PFSK-1 (cell line): ENCODE measurements around the gene SENP1.

Experiments
- FOXP2 ChIP-seq: optimal IDR thresholded peaks from 2 replicates; pipeline ENCODE3; 2011; ENCODE audit warnings: borderline replicate concordance, control low read depth, inconsistent platforms; ENCODE audit not compliant: insufficient read depth; ENCODE audit errors: extremely low read length, extremely low read depth
- POLR2AphosphoS5 ChIP-seq: IDR thresholded peaks from 2 replicates; pipeline ENCODE4 v1.6.1; 2012; ENCODE audit warnings: low read depth, mild to moderate bottlenecking, control low read depth, low read length, moderate library complexity
- REST ChIP-seq, 2 experiments: IDR thresholded peaks; 2 replicates each; pipeline versions ENCODE4 v1.6.1 to v1.8.0; 2011 to 2012; ENCODE audit warnings: low read depth in 2 of 2, low read length in 2 of 2, control low read depth in 1 of 2, inconsistent platforms in 1 of 2, mild to moderate bottlenecking in 1 of 2, moderate library complexity in 1 of 2; ENCODE audit not compliant: insufficient read depth in 1 of 2
- SIN3A ChIP-seq: IDR thresholded peaks from 2 replicates; pipeline ENCODE4 v1.6.1; 2012; ENCODE audit warnings: mild to moderate bottlenecking, low read length, moderate library complexity, borderline replicate concordance; ENCODE audit not compliant: insufficient read depth
- TAF1 ChIP-seq: IDR thresholded peaks from 2 replicates; pipeline ENCODE4 v1.6.1; 2012; ENCODE audit warnings: low read length, control low read depth, borderline replicate concordance; ENCODE audit not compliant: insufficient read depth

The SENP1 gene

GRCh38 chr12:48030173-48030650, 75.7 kb downstream of the SENP1 start:
- no peak for TF ChIP-seq REST (IDR thresholded peaks at IDR 0.05; ENCODE audit: insufficient read depth in 1 of 2, low read depth in 2 of 2, low read length in 2 of 2)
- no peak for TF ChIP-seq FOXP2
- TF ChIP-seq POLR2AphosphoS5, result no peak
- TF ChIP-seq SIN3A, result no peak
- TF ChIP-seq TAF1, result no peak

DNA sequence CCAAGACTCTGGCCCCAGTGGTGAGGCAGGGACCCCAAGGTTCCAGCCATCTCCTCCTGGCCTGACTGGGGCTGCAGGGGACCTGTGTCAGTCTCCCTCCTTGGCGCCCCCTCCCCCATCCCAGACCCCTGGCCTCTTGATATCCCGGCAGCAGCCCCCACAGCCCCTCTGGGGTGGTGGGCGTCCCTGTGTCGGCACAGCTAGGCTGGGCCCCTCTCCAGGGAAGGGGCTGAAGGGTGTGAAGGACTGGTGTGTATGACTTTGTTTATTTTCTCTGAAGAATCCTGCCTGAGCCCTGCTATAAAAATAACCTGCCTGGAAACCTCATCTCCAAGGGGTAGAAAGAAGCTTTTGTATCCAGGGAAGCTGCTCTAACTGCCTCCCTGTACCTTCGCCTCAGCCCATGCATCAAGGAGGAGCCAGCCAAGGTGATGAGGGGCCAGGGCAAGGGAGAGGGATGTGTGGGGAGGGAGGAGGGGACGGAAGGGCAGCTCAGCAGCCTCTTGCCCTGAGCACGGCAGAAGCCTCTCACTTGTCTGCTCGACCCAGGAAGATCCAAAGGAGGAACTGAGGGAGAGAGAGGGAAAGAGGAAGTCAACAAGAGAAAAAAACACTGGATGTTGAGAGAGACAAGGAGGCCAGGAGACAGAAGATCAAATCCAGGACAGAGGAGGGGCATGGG, 76.2 kb downstream of the SENP1 start:
- TF ChIP-seq TAF1 (no peak), REST (IDR thresholded peaks at IDR 0.05; ENCODE audit: insufficient read depth in 1 of 2, low read depth in 2 of 2, low read length in 2 of 2) (no peak), FOXP2 (no peak), POLR2AphosphoS5 (no peak), SIN3A (no peak)

DNA sequence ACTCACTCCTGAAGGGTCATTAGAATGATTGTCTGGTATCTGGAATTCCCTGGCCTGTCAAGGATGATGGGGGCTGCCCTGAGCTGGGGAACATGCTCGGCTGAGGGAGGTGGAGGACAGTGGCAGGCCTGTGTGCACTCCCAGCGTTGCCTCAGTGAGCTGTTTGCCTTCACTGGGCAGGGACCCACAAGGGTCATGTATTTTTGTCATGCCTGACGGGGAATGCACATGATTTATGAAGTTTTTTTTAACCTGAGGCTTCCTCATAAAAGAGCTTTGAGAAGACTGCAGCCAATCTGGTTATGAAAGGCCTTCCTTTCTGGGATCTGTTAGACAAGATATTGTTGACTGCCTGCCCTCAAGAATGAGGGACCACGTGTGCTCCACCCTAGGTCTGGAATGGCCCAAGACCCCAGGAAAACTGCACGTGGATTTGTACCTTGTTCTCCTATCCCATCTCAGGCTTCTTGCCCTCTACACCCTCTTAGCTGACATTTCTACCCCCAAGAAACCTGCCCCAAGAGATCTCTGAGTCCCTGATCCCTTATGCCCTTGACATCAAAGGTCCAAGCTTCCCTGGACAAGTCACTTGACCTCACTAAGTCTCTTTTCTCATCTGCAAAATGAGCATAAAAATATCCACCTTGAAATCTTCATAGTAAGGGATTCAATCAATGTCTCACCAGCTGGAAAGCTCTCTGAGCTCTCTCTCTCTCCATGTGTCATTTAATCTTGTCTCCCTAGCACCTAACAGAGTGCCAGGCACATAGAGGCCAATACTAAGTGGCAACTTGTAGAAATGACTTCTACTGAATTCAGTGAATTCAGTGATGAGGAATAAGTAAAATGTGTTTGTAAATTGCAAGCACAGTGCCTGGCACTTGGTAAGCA, 77.1 kb downstream of the SENP1 start:
- no peak for TF ChIP-seq SIN3A
- TF ChIP-seq REST (IDR thresholded peaks at IDR 0.05; ENCODE audit: insufficient read depth in 1 of 2, low read depth in 2 of 2, low read length in 2 of 2), result no peak
- TF ChIP-seq FOXP2, result no peak
- no peak for TF ChIP-seq POLR2AphosphoS5
- no peak for TF ChIP-seq TAF1

DNA sequence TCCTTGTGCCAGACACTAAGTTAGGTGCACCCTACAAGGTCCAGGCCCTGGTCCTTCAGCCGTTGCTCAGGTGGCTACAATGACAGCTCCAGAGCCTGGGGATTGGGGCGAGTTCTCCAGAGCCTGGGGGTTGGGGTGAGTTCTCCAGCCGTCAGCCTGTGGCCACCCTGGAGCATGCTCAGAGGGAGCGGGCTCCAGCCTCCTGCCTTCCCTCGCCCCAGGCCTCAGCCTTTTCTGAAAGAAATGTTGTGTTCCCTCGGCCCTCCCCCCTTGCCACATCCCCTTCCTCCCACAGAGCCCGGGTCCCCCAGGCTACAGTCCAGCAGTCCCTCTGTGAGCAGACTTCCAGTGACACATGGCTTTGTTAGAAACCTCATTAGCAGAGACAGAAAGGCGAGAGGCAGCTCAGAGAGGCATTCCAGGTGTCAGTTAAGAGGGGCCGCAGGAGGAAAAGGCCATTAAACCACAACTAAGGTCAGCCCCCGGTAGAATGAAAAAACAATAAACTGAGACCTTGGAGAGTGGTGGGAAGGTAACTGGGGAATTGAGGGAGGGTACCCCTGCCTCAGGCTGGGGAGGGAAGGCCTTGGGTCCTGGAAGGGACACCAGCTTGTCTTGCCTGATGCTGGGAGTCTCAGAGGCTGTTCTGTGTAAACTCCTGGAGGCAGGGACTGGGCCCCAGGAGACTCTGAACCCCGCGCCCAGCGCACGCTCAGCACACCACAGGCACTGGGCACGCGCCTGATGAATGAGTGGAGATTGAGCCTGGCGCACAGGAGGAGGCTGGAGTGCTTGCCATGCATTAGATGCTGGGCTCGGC, 78.5 kb downstream of the SENP1 start:
- TF ChIP-seq POLR2AphosphoS5, result no peak
- TF ChIP-seq REST (IDR thresholded peaks at IDR 0.05; ENCODE audit: insufficient read depth in 1 of 2, low read depth in 2 of 2, low read length in 2 of 2), result peak in 1 of 2 experiments; percentile 36; a peak in 1 of 4 replicates
- no peak for TF ChIP-seq FOXP2
- no peak for TF ChIP-seq TAF1
- TF ChIP-seq SIN3A, result 0 out of 2 replicates have a peak, but pooled peaks have one; percentile 22
